IPS DF 4.7 (cell line): ENCODE results near the gene GPC6.

Source experiments
- DNase-seq: peaks from one replicate; pipeline ENCODE4 v3.0.0-alpha.2; 2013; ENCODE audit warnings: low spot score; ENCODE audit errors: extremely low read depth

The GPC6 gene

DNA sequence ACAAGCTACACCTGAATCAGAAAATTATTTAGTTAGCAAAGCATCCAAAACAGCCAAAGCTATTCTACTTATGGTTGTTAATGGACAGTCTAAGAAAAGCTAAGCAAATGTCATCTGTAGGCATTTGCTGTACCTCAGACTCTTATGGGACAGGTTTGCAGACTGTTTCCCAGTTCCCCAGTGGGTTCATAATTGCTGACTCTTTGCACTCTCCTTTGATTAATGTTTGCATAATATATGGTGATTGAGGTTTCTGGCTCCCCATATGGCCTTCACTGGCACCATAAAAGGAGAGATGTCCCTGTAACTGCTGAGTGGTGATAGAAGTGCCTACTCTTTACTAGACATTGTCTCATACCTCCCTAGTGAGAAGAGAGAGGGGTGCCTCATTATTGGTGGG, 142.1 kb downstream of the GPC6 start:
- no peak for DNase-seq

DNA sequence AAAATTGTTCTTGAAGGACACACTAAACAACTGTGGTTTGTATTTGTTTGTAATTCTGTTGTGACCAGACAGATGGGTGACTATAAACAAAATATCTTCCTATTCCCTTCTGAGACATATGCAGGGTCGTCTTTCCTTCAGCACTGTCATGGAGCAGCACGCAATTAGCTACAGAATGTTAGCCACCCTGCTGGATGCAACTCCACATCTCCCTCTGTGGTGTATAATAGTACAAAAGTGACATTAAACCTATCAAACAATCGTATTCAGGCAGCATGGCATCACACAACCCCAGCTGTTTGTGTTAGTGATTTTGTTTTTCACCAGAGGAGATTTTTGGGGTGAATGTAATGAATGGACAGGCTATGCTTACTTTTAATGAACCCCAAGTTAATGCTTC, 146.2 kb downstream of the GPC6 start:
- no peak for DNase-seq

DNA sequence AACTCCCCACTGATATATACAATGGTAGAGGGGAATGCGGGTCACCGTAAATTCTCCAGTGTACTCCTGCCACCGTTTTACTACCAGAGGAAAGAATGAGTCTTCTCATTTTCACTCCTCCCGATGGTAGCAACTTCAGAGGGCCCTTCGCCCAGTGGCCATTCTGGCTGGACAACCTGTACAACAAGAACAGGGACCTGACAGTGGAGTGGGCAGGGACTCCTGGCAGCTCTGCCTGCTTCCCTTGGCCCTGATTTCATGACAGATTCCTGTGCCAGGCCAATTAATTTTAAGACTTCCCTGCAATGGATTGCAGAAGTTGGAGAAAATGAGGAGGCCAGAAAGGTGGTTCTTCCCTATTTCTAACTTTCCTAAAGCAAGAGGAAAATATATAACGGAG, 148.9 kb downstream of the GPC6 start:
- no peak for DNase-seq

DNA sequence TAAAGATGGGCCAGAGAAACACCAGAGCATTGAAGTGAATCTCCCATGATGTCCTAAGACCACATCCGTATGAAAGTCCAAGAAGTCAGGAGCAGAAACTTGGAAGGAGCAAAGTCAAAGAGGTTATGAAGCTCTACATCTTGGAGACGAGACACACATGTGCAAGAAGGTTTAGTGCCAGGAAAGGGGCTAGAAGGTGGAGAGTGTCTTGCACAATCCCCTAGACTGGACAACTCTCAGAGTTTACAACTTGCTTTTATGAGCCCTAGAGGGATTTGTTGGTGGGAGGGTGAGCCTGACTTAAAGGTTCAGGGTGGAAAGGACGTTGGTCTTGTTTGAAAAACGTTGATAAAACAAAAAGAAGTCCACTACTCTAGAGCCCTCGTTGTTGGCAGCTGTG, 150.6 kb downstream of the GPC6 start:
- no peak for DNase-seq

DNA sequence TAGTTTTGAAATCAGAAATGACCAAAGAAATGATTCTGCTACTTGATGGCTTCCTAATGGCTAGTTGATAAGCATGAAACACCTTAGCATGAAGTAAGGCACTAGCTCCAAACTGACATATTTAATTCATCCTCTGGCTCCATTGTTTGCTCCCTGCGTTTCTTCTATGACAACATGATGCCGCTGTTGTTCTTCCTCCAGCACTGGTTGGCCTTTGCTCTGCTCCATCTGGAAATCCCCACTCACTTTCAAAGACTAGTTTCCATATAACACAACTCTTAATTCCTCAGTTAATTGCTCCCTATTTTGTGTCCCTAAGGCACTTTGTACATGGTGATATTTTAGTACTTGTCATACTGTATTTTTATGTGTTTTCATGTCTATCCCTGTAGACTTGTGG, 151.6 kb downstream of the GPC6 start:
- DNase-seq, result no peak

DNA sequence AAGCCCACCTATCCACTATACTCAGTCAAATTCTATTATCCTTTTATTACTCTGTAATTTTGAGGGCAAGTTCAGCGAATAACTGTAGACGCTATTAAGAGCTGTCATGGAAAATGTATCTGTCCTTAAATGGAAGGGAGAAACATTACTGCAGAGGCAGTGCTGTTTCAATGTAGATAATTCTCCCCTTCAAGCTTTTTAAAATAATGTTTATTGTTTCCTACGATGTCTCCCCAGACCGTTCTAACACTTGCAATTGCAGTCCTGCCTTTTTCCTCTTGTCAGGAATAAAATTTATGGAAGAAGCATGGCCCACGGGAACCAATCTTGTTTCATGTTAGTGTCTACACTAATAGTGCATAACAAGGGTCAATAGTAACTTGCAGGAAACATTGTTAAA, 159.5 kb downstream of the GPC6 start:
- no peak for DNase-seq

DNA sequence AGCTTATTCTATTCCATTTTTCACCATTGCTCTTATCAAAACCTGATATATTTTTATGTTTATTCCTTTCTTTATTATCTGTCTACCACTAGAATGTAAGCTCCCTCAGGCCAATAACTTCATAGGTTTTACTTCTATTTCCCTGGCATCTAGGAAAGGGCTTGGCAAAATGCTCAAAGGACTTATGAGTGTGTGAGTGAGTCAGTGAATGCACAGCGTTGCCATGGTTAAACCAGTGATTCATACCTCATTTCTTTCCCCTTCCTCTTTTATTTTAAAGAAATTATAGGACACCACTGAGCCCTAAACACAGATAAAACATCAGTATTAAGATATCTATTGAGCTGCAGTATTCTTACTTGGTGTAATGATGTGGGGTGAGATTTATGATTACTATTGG, 162.1 kb downstream of the GPC6 start:
- DNase-seq, result no peak

DNA sequence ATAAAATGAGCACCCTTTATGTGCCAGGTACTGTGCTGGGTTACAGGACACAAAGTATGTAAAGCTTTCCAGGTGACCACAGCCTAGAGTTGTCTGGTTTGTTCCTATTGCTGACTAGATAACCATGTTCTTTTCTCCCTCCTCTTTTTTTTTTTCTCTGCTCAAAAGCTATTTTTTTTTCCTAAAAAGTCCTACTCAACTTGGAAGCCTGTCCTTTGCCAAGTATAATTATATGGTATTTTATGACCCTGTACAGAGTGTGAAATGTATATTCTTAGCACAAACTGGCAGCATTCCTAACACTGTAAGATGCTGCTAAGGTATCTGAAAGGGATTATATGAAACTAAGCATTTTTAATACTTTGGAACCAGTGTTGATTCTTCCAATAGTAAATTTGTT, 171.0 kb downstream of the GPC6 start:
- no peak for DNase-seq

DNA sequence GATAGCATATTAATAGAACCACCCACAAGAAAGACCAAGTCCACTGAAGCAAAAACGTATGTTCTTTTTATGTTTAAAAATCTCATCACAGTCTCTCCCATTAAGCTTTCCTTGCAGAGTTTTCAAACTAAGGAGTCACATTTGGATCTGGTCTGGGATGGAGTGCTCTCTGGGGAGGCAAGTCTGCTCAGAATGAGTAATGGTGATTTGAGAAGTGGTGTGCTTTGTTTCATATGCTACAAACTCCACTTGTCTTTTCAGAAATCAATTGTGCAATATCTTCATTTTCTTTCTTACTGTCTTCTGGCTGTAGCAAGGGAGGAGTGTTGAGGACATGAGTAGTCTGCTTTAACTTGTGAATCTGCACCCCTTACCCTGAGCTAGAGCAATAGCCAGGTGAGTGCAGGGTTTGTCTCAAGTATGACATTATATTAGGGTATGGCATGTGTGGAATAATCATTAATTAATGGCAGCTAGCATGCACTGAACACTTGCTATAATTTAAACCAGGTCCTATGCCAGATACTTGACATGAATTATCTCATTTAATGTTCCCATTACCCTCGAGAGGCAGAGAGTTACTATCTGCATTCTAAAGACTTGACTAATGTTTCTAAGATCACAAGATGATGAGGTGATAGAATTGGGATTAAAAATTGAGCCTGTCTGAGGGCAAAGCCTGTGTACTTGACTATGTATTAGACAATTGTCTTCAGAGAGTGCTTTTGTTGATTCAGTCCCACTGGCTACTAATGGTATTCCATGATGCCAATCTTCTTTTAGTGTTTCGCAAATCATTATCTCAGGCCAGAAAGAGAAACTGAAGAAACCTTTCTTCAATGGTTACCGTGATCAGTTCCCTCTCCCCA, 171.8 kb downstream of the GPC6 start:
- DNase-seq, result no peak

DNA sequence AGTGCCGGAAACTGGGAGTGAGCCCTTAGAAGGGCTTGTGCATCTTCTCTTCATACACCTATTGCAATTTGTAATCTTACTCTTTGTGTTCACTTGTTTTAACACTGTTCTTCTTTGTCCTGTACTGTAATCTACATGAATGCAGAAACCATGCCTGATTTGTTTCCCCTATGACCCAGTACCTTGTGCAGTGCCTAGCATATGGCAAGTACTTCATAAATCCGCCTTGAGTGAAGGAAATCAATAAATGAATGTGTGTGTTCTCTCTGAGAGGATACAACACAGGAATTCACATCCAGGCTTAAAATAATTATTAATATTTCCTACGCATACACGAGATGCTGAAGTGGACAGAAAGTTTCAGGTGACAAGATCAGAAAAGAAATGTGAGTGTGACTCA, 172.6 kb downstream of the GPC6 start:
- no peak for DNase-seq

DNA sequence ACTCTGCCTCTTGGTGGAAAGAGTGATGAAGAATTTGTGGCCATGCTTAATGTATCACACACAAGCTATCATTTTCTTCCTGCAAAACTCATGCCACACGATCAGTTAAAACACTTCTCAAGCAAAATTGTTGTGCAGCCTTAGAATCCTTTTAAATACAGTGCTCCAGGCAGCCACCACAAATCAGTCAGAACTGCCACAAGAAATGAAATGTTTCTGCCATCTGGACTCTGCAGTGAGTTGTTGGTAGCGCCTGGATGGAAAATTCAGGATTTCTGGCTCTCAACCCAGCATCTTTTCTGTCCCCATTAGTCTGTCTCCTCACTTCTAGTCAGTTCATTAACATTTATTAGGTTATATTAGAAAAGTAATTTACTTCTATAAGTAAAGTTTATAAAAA, 179.5 kb downstream of the GPC6 start:
- no peak for DNase-seq

DNA sequence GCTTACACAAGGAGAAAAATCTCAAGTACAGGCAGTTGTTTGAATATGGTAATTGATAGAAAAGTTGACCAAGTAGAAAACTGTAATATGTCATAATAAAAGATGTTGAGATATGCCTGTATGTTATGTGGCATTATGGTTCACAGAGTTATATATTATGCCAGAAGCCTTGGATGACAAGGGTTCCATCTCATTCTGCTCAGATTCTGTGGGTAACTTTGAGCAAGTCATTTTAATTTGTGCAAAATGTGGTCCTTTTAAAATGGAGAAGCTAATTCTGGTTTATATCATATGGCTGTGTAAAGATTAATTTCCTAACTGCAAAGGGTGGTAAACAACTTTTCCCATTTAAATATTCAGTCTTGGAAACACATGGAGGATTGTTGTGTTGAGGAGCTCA, 180.9 kb downstream of the GPC6 start:
- DNase-seq, result no peak

DNA sequence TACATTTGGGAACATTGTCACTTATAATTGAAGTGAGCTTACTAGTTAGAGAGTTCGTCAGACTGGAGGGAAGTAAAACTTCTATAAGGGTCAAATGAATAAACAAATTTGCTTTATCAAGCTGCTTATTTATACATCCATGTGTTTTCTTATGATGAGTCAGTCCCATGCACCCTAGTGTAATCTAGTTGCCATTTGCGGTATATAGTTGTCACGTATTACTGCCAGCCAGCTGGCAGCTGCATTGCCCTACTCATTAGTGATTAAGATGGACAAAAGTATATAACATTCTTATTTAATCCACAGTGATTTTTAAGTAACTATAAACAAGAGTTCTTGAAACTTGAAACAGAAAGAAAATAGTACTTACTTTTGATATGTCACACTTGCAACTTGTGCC, 182.4 kb downstream of the GPC6 start:
- no peak for DNase-seq

DNA sequence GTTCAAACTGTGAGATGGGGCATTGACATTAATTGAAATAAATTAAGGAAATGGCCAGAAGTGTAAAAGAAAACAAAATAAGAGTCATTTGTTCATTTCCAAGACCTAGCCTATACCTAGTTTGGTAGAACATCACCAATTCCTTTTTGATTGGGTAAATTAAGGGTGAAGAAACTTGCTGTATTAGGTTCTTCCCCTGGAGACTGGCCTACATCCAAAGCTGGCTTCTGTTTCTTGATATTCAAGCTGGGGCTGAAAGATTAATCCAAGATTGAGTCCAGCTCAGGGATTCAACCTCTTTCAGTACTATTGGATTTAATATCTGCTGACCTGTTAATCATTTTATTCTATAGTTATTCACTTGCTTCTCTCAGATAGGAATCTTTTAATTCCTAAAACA, 183.2 kb downstream of the GPC6 start:
- no peak for DNase-seq

DNA sequence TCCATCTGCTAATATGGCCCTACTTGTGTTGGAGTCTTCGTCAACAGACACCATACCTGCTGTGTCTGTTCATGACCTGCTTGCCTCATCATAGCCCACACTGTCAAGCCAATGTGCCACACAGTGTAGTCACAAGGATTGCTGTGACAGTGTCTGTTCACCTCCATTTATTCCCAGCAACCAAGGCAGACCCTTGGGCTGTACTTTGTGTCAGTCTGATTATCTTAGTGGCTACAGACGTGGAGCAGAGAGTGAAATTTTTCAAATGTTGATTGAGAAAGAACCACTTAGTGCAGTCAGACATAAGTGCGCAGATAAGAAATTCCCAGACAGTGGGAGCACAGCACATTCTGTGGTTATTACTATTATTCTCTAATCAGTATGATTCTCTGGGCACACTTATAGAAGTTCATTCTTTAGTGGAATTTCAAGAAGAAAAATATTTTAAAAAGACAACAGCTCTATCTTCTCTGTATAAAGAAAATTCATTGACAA, 184.6 kb downstream of the GPC6 start:
- no peak for DNase-seq

DNA sequence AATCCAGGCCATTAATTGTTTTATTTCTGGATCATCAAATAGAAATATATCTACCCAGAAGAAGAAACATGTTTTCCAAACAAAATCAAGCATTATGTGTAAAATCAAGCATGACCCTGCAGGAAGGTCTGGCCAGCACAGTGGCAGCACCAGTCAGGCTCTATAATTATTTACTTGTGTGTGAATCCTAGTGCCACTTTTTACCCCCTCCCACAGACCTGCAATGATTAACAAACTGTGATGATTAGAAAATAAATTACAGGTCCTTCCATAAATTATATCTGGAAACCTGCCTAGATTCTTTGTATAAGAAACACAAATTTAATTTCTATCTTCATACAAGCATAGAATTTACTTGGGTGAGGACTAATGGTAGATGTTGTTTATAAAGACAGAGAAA, 186.1 kb downstream of the GPC6 start:
- no peak for DNase-seq

DNA sequence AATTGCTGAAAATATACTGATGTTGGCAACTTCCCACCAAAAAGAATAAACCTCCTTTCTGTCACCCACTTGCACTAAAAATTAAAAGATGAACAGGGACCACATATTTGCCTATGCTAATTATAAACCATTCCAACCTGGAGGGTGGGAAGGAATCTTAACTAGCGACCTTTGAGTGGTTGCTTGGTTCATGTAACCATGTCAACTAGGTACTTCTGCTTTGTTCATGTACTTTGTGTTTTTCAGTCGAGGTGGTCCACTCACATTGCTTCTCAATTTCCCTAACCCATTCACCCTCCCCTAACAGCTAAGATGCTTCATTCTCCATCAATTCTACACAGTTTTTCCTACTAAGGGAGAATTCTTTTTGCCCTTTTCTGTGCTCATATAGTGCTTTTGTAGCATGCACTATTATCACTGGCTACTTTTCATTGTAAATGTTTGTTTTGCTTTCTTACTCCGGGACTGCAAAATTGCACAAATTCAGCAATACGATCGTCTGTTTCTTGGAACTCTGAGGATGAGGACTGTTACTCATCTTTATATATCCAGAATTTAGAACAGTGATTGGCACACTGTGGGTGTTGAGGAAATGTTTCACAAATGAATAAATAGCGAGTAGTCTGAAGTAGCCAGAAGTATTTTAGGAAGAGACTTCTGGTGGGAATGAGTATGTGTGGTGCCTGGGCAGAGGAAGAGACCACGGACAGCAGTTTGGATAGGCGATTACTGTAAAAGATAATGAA, 187.5 kb downstream of the GPC6 start:
- no peak for DNase-seq

DNA sequence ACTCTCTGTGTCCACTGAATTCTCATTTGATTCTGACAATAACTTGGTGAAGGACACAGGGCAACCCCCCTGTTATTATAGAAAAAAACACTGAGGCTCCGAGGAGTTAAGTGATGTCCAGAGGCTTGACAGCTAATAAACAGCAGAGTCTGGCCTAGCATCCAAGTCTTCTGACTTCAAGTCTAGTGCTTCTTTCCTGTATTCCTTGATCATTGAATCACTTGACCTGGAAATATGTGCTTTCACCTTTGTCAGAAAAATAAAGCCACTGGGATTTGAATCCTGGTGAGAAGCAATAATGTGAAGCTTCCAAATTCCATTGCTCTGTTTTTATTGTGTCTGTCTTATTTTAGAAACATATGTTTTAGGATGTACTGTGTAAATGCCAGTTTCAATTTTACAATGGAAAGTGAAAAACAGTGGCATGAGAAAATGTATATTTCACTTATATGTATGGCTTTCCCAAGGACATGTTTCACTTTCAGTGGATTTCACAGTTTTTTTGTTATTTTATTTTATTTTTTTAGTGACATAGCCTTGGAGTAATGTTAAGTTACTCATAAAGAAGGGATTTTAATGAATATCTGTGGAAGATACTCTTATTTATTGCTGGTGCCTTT, 190.2 kb downstream of the GPC6 start:
- DNase-seq, result no peak

DNA sequence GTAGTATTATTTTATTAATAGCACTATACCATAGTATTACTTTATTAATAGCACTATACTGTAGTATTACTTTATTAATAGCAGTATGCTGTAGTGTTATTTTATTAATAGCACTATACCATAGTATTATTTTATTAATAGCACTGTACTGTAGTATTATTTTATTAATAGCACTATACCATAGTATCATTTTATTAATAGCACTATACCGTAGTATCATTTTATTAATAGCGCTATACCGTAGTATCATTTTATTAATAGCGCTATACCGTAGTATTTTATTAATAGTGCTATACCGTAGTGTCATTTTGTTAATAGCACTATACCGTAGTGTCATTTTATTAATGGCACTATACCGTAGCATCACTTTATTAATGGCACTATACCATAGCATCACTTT, 191.8 kb downstream of the GPC6 start:
- DNase-seq, result no peak

DNA sequence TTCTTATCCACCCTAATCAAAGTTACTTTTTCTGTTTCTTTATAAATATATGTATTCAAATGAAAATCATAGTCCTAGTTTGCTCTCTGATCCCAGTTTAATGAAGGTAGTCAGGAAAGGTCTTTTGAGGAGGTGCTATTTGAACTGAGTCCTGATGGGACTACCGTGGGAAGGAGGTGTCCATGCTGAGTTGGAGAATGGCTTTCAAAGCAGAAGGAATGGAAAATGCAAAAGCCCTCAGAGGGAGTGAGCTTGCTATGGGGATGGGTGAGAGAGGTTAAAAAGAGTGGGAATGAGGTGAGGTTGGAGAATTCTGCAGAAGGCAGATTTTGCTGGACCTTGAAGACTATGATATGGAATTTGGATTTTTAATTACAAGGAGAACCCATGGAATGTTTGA, 193.6 kb downstream of the GPC6 start:
- no peak for DNase-seq

DNA sequence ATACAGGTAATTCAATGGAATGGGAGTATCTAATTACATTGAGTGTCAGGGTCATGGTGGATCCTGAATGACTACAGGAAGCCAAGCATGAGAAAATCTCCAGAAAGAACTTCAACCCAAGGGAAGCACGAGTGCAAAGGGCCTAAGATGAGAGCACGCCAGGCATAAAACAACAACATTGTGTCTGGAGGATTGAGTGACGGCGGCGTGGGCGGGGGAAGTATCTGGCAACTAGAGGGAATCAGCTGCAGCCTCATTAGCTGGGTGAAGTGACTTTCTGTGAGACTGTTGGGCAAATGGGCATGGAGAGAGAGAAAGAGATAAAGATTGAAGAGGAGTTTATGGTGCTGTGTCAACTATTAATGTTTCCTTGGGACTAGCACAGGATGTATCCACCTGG, 194.3 kb downstream of the GPC6 start:
- no peak for DNase-seq

DNA sequence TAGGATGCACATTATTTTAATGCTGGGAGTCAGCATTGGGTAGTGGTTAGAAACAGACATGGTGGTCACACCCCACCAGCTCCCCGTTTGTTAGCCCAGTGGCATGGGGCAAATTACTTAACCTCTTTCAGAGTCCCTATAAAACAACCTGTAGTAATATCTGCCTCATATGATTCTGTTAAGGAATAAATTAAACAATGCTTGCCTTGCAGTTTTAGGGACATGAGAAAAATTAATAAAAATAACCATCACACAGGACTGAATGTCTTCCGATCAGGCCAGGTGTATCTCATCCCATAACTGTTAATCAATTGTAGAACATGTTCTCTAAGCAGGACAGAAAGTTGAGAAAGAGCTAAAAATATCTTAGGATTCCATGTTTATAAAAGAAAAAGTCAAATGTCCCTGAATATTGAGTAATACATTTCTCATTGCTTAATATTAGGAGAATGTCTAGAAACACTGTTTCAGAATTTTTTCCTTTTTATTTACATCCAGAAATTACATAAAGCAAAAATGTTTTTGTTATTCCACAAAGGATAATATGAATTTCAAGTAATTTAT, 196.5 kb downstream of the GPC6 start:
- DNase-seq, result no peak
